Fibroblast of the aortic adventitia (primary cell): Measurements from ENCODE around the gene SUGP2. TPM values are rescaled to one million over a fixed set of nuclear protein-coding genes. Genes with fewer than 3 reads are reported as not detected.
"Not testable (repeated sequence)": the region's sequence is repeated elsewhere in the genome, so short reads cannot be mapped to it uniquely, and the experiment has no call there.

Source experiments
- DNase-seq: peaks from one replicate; pipeline ENCODE4 v3.0.0-alpha.2; 2010; ENCODE audit warnings: low read depth
- H3K4me3 ChIP-seq: 2 replicates; pipeline ENCODE4 v1.5.1; 2011; ENCODE audit warnings: low read depth, mild to moderate bottlenecking, control low read depth, low read length, moderate library complexity
- total RNA-seq: library from RNA; depleted of rRNA; stranded (reverse); fragments of >200 nt; gene quantifications from 2 replicates; pipeline ENCODE4 v1.2.3, GENCODE V29; 2012; ENCODE audit warnings: low replicate concordance
- TF ChIP-seq, protein P1 (sequence below): IDR thresholded peaks from 2 replicates; pipeline ENCODE4 v1.5.1; 2011; ENCODE audit warnings: mild to moderate bottlenecking, low read length, control low read depth, inconsistent platforms; ENCODE audit not compliant: insufficient read depth

The SUGP2 gene
- total RNA-seq, 1 donor = 35.3 TPM

DNA sequence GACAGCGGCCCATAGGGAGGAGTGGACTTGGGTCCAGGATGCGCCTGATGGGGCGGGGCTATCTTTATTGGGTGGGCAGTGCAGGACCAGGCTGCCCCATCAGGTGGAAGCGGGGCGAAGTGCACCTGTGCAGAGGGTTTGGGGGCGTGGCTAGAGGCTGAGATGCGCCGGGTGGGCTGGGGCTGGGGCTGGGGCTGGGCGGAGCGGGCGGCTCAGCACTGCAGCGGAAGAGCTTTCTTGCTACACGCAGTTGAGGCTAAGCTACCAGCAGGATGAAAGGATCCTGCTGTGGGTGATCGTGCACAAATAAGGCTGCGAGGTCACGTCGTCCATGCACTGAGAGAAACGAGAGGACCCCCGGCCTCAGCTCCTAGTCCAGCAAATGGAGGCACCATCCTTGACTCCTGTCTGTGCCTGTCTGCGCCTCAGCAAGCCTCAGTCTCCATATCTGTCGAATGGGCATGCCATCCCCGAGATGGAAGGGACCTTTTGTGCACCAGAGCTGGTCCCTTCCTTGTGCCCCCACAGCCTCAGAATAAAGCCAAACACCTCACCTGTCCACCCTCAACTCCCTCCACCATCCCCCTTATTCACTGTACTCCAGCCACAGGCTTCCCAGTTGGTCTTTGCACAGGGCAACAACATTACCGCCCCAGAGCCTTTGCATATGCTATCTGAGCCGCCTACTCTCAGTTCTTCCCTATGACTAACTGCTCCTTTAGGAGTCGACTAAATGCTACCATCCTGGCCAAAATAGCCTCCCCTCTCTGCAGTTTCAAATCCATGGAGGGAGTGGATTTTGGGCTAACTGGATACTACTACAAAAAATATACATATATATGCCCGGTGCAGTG lies 71.3 kb downstream of the SUGP2 start:
- DNase-seq = no peak
- no peak overlapping the region for H3K4me3 ChIP-seq
- TF ChIP-seq, protein P1, sequence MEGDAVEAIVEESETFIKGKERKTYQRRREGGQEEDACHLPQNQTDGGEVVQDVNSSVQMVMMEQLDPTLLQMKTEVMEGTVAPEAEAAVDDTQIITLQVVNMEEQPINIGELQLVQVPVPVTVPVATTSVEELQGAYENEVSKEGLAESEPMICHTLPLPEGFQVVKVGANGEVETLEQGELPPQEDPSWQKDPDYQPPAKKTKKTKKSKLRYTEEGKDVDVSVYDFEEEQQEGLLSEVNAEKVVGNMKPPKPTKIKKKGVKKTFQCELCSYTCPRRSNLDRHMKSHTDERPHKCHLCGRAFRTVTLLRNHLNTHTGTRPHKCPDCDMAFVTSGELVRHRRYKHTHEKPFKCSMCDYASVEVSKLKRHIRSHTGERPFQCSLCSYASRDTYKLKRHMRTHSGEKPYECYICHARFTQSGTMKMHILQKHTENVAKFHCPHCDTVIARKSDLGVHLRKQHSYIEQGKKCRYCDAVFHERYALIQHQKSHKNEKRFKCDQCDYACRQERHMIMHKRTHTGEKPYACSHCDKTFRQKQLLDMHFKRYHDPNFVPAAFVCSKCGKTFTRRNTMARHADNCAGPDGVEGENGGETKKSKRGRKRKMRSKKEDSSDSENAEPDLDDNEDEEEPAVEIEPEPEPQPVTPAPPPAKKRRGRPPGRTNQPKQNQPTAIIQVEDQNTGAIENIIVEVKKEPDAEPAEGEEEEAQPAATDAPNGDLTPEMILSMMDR = no peak

GRCh38 chr19:18960370-18960769 lies 72.9 kb downstream of the SUGP2 start:
- no peak overlapping the region for H3K4me3 ChIP-seq
- no peak for DNase-seq
- TF ChIP-seq, protein P1 = no peak

DNA sequence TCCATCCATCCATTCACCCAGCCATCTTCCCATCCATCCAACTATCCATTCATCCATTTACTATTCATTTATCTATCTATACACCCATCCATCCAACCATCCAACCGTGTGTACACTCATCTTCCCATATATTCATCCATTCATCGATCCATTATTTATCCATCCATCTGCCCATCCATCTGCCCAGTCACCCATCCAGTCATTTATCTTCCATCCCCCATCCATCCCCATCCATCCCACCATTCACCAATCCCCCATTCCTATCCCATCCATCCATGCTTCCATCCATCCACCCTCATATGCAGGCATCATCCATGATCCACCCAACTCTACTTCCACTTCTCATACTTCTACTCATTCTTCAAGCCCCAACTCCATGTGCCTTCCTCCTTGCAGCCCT lies 78.3 kb downstream of the SUGP2 start:
- no peak for DNase-seq
- no peak overlapping the region for H3K4me3 ChIP-seq
- TF ChIP-seq, protein P1 = no peak

- H3K4me3 ChIP-seq = no peak overlapping the region
- DNase-seq = no peak
- TF ChIP-seq, protein P1 = no peak
Observed at GRCh38 chr19:18954094-18954493, 79.2 kb downstream of the SUGP2 start.

DNA sequence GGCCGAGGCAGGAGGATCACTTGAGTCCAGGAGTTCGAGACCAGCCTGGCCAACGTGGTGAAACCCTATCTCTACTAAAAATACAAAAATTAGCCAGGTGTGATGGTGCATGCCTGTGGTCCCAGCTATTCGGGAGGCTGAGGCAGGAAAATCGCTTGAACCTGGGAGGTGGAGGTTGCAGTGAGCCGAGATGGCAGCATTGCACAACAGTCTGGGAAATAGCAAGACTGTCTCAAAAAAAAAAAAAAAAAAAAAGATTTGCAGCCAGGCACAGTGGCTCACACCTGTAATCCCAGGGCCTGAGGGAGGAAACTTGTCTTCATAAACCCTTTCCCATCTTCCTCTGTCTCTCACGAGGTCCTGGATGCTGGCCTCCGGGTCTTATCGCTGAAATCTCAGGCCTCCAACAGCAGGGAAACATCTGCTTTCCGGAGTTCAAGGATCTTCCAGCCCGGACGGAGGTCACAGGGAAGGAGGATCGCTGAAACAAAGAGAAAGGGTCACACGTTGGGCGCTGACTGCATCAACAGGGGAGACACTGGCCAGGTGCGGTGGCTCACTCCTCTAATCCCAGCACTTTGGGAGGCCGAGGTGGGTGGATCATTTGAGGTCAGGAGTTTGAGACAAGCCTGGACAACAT lies 80.8 kb downstream of the SUGP2 start:
- not testable (repeated sequence) for H3K4me3 ChIP-seq, DNase-seq

DNA sequence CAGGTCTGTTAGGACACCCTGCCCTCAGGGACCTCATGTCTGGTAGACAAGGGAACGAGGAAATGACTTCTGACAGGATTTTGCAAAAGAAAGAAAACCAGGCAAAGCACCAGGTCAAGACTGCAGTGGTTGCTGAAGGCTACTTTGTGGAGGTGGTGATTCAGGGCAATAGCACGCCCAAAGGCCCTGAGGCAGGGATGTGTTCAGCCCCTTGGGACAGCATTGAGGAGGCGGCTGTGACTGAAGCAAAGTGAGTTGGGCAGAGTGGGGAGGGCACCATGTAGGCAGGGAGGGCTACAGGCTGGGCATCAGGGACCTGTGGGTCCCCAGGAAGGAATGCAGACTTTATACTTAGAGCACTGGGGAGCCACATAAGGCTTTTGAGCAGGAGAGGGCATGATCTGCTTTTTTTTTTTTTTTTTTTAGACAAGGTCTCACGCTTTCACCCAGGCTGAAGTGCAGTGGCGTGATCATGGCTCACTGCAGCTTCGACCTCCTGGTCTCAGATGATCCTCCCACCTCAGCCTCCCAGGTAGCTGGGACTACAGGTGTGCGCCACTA lies 81.5 kb downstream of the SUGP2 start:
- peak; percentile 53 for DNase-seq
- TF ChIP-seq, protein P1 = no peak
- H3K4me3 ChIP-seq = no peak overlapping the region

- H3K4me3 ChIP-seq = no peak overlapping the region
- TF ChIP-seq, protein P1 = no peak
- DNase-seq = no peak
Observed at GRCh38 chr19:18949858-18950257, 83.5 kb downstream of the SUGP2 start.
